ENCODE results near the gene ZNF592.
"Not testable (repeated sequence)": the region's sequence is repeated elsewhere in the genome, so short reads cannot be mapped to it uniquely, and the experiment has no call there.

ZNF592 gene

DNA sequence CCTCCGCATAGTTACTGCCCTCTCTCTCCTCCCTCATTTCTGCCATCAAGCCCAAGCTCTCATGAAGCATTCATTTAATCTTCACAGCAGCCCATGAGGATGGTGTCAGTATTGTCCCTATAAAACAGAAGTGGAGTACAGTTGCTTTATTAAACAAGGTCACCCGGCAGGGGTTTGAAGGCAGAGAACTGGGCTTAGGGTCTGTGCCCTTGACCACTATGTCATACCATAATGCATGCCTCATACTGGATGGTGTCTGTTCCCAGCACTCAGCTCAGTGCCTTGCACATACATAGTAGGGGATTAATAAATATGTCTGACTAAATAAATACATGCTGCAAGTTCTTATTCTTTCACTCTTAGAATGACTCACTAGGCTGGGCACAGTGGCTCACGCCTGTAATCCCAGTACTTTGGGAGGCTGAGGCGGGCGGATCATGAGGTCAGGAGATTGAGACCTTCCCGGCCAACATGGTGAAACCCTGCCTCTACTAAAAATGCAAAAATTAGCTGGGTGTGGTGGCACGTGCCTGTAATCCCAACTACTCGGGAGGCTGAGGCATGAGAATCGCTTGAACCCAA lies 12.8 kb upstream of the ZNF592 start:
- Mint-ChIP-seq H3K27ac (peak overlapping the region; percentile 84), H3K4me3 (peak overlapping the region; percentile 77), H3K4me1 (peaks cover 50% of the 10 kb centered on the region)
- not testable (repeated sequence) for H3K36me3 Mint-ChIP-seq, H3K27me3 Mint-ChIP-seq, H3K9me3 Mint-ChIP-seq
- ATAC-seq, result peak; percentile 42

DNA sequence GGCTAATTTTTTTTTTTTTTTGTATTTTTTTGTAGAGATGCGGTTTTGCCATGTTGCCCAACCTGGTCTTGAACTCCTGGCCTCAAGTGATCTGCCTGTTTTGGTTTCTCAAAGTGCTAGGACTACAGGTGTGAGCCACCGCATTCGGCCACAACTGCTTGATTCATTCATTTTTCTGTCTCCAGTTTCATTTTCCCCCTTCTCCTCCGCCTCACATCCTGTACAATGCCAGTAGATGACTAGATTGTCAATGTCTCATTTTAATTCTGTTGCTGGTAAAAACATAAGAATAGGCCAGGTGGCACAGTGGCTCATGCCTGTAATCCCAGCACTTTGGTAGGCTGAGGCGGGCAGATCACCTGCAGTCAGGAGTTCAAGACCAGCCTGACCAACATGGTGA lies 12.0 kb upstream of the ZNF592 start:
- Mint-ChIP-seq H3K4me1 (peaks cover 48% of the 10 kb centered on the region), H3K36me3 (no peaks in the 10 kb centered on the region), H3K27ac (peak overlapping the region; percentile 84), H3K9me3 (no peaks in the 10 kb centered on the region), H3K27me3 (no peaks in the 10 kb centered on the region), H3K4me3 (peak overlapping the region; percentile 11)
- ATAC-seq, result peak; percentile 69

DNA sequence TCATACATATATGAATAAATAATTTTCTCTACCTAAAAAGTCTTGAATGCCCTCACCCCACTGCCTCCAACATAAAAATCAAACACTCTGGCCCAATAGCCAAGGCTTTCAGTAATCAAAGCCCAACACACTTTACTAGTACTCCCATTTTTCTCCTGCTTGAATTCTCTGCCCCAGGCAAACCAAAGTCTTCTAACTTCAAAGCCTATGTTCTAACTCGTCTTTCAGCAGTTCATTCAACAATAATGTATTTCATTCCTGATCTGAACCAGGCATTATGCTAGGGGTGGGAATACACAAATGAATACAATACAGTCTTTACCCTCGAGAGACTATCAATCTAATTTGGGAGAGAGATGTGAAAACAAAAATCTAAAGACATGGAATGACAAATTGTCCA lies 11.4 kb upstream of the ZNF592 start:
- no peak overlapping the region for H3K4me3 Mint-ChIP-seq
- peaks cover 44% of the 10 kb centered on the region for H3K4me1 Mint-ChIP-seq
- H3K27me3 Mint-ChIP-seq, result no peaks in the 10 kb centered on the region
- no peaks in the 10 kb centered on the region for H3K36me3 Mint-ChIP-seq
- no peak for ATAC-seq
- no peaks in the 10 kb centered on the region for H3K9me3 Mint-ChIP-seq
- peak overlapping the region; percentile 84 for H3K27ac Mint-ChIP-seq

DNA sequence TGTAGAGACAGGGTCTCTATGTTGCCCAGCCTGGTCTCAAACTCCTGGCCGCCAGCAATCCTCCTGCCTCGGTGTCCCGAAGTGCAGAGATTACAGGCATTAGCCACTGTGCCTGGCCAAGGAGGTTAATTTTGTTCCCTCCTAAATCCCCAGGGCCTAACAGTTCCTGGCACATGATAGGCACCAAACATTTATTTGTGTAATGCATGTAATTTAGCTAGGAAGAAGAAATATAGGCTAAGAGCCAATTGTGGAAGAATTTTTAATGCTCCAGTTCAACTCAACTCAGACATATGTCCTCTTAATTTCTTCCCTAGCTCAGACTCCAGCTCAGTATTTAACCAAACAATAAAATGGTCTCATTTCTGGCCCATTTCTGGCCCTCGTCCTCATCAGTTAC lies 7.7 kb upstream of the ZNF592 start:
- H3K4me3 Mint-ChIP-seq, result no peak overlapping the region
- H3K27ac Mint-ChIP-seq, result peak overlapping the region; percentile 3
- H3K36me3 Mint-ChIP-seq, result no peaks in the 10 kb centered on the region
- H3K27me3 Mint-ChIP-seq, result no peaks in the 10 kb centered on the region
- H3K9me3 Mint-ChIP-seq, result no peaks in the 10 kb centered on the region
- peaks cover 33% of the 10 kb centered on the region for H3K4me1 Mint-ChIP-seq
- ATAC-seq, result no peak

DNA sequence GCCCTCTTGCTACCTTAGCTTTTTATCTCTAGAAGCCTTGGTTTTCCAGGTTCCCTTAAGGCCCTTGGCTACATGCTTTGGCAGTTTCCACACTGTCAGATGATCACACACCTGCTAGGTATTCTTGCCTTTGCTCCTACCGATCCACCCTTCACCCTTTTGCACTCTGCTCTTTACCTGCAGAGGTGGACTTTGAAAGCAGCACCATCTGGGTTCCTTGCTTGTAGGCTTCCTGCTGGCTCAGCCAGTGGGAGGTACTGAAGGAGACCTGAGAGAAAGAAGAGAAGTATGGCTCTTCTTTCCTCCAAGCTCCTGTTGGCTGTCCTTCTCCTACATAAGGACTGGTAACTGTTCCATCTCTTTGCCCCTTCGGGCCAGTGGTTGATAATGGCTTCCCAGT lies 7.3 kb upstream of the ZNF592 start:
- ATAC-seq, result no peak
- Mint-ChIP-seq H3K36me3 (no peaks in the 10 kb centered on the region), H3K27me3 (no peaks in the 10 kb centered on the region), H3K4me1 (peaks cover 32% of the 10 kb centered on the region), H3K9me3 (no peaks in the 10 kb centered on the region), H3K27ac (peak overlapping the region; percentile 3), H3K4me3 (no peak overlapping the region)

DNA sequence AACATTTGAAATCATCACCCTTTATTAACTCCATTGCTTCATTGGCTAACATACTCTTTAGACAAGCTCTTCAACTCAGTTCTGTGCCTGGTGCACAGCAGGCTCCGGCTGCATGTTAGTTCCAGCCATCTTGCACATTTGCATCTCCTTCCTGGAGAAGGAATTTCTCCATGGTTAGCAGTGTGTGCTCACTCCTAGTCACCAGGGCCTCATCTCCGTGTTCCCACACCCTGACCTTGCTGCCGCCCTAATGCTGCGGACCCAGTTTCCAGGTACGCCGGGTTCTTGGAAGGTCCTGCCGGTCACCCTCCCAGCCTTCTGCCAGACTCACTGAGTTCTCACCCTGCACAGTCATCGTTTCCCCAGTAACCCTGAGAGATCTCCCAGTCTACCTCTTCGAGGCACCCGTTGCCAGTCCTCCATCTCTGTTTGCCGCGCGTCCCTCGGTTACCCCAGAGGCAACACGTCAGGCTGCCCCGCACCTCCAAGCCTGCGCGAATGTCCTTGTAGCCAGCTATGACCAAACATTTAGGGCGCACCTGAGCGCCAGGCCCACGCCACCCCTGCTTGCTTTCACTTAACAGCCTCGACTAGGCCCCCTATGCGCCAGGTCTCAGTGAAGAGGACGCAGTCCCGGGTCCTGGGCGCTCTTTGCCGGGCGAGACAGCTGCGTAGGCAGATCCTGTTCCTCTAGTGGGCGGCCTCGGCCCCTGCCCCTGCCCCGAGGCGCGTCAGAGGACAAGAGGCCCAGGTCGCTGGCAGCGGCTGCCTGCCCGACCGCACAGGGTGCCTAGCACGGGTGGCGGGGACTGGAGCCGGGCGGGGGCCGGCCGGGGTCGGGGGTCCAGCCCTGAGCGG lies 747 bp upstream of the ZNF592 start:
- H3K4me1 Mint-ChIP-seq, result peaks cover 62% of the 10 kb centered on the region

DNA sequence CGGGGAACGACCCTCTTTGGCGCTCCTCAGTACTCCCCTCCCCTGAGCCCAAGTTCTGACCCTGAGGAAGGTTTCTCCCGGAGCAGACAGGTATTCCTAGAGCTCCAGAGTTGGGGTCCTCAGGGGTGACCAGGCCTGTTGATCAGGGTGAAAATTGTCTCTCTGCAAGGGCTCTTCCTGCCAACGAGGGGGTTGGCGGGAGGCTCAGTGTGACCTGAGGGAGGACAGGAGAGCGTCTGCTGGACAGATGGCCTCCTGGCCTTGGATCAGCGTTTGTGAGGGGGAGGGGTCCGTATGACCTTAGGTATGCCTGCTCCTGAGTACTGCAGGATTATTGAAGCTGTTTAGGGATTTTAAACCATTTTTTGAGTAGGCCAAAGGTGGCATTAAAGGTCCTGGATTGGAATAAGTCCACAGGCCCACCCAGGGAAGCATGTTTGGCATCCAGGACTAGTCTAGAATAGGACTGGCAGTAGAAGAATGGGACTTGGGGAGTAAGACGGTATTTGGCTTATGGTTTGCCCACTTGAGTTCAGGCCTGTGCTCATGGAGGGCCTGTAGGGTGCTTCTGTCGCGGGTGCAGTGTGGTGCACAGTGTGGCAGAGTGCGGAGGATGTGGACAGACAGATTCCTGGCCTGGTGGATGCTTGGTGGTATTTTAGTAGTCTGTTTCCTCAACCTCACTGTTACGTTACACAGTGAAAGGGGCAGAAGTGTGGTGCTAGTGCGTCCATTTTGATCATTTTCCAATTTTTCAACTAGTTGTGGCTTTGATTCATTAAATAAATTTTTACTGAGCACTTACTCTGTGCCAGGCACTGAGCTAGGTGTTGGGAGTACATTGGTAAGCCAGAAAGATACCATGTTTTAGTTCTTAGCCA lies 959 bp downstream of the ZNF592 start:
- Mint-ChIP-seq H3K4me1 (peaks cover 74% of the 10 kb centered on the region), H3K27ac (peak overlapping the region; percentile 70), H3K36me3 (peaks cover 19% of the 10 kb centered on the region), H3K27me3 (no peaks in the 10 kb centered on the region), H3K4me3 (peak overlapping the region; percentile 91), H3K9me3 (no peaks in the 10 kb centered on the region)
- no peak for ATAC-seq

More for the DNA sequence above, 747 bp upstream of the ZNF592 start:
- Mint-ChIP-seq H3K36me3 (peaks cover 7% of the 10 kb centered on the region), H3K4me3 (peak overlapping the region; percentile 97), H3K27ac (peak overlapping the region; percentile 99), H3K9me3 (no peaks in the 10 kb centered on the region), H3K27me3 (no peaks in the 10 kb centered on the region)
- peak; percentile 78 for ATAC-seq

DNA sequence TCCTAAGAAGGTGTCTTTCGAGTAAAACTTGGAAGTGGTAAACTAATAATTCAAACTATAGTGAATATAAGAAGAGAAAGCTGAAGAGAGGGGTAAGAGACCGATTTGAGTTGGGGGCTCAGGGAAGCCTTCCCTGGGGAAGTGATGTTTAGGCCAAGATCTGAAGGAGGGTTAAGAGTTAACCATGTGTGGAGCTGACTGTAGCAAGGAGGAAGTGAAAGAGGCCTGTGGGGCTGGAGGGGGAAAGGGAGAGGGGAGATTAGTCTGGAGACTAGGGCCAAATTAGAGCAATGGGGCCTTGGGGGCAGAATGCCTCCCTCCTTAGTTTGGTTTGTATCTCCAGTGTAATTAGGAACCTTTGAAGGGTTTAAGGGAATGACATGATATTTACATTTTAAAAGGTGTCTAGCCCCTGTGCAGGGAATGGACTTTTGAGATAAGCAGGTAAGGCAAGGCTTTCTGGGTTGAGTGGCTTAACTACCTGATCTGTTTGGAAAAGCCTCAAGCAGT lies 2.2 kb downstream of the ZNF592 start:
- H3K27me3 Mint-ChIP-seq, result no peaks in the 10 kb centered on the region
- H3K9me3 Mint-ChIP-seq, result no peaks in the 10 kb centered on the region
- peak; percentile 47 for ATAC-seq
- H3K4me1 Mint-ChIP-seq, result peaks cover 74% of the 10 kb centered on the region
- peak overlapping the region; percentile 70 for H3K27ac Mint-ChIP-seq
- H3K4me3 Mint-ChIP-seq, result peak overlapping the region; percentile 91
- H3K36me3 Mint-ChIP-seq, result peaks cover 19% of the 10 kb centered on the region

DNA sequence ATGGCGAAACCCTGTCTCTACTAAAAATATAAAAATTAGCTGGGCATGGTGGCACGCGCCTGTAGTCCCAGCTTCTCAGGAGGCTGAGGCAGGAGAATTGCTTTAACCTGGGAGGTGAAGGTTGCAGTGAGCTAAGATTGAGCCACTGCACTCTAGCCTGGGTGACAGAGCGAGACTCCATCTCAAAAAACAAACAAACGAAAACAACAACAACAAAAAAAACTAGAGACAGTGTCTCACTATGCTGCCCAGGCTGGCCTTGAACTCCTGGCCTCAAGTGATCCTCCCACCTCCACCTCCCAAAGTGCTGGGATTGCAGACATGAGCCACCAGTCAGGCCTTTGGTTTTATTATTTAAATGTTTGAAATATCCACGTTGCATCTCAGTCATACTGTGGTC lies 3.3 kb downstream of the ZNF592 start:
- not testable (repeated sequence) for H3K27me3 Mint-ChIP-seq, H3K4me3 Mint-ChIP-seq, H3K9me3 Mint-ChIP-seq, ATAC-seq
- H3K36me3 Mint-ChIP-seq, result peaks cover 19% of the 10 kb centered on the region
- peak overlapping the region; percentile 3 for H3K27ac Mint-ChIP-seq
- peaks cover 77% of the 10 kb centered on the region for H3K4me1 Mint-ChIP-seq

DNA sequence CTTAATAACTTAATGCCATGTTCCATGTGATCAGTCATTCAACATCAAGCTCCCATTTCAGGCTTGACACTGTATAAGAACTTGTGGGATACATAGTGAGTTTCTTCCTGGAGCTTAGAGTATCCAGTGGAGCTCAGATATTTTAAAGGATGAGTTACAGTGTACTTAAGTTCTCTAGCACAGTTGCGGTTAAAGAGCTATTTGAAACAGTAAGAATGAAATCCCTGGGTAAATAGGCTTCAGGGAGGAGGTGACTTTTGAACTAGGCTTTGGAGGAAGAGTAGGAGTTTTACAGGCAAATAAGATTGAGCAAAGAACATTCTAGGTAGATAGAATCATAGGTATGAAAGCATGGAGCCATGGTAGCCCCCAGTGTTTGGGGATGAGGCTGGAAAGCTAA lies 3.8 kb downstream of the ZNF592 start:
- Mint-ChIP-seq H3K9me3 (no peaks in the 10 kb centered on the region), H3K27ac (peak overlapping the region; percentile 3), H3K4me1 (peaks cover 79% of the 10 kb centered on the region), H3K27me3 (no peaks in the 10 kb centered on the region), H3K36me3 (peaks cover 19% of the 10 kb centered on the region), H3K4me3 (no peak overlapping the region)
- ATAC-seq, result no peak

DNA sequence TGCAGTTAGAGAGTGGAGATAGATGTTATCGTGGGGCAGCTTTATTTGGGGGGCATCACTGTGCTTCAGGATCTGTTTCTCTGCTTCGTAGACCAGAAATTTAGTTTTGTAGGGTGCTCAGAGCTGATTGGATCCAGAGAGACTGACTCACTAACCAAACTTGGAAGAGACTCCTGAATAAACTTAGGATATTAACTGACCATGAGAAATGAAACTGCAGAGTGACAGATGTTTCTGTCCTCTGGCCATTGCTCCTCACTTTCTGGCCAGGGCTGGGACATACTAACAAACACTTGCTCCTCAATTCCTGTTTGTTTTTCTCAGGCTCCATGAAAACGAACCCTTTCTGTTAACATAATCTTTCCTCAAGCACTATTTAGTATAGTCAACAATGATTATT lies 4.3 kb downstream of the ZNF592 start:
- Mint-ChIP-seq H3K36me3 (peaks cover 19% of the 10 kb centered on the region), H3K4me1 (peaks cover 77% of the 10 kb centered on the region), H3K27ac (peak overlapping the region; percentile 3), H3K9me3 (no peaks in the 10 kb centered on the region), H3K27me3 (no peaks in the 10 kb centered on the region), H3K4me3 (no peak overlapping the region)
- no peak for ATAC-seq

DNA sequence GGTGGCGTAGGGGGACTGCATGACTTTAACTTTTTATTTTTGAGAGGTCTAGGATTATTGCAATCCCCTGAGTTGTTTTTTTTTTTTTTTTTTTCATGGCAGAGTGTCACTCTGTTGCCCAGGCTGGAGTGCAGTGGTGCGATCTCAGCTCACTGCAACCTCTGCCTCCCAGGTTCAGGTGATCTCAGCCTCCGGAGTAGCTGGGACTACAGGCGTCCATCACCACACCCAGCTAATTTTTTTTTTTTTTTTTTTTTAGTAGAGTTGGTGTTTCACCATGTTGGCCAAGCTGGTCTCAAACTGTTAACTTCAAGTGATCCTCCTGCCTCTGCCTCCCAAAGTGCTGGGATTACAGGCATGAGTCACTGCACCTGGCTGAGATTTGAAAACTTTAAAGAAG lies 6.5 kb downstream of the ZNF592 start:
- H3K27me3 Mint-ChIP-seq, H3K27ac Mint-ChIP-seq, ATAC-seq, H3K9me3 Mint-ChIP-seq, H3K4me3 Mint-ChIP-seq: not testable (repeated sequence)
- Mint-ChIP-seq H3K36me3 (peaks cover 19% of the 10 kb centered on the region), H3K4me1 (peaks cover 64% of the 10 kb centered on the region)

DNA sequence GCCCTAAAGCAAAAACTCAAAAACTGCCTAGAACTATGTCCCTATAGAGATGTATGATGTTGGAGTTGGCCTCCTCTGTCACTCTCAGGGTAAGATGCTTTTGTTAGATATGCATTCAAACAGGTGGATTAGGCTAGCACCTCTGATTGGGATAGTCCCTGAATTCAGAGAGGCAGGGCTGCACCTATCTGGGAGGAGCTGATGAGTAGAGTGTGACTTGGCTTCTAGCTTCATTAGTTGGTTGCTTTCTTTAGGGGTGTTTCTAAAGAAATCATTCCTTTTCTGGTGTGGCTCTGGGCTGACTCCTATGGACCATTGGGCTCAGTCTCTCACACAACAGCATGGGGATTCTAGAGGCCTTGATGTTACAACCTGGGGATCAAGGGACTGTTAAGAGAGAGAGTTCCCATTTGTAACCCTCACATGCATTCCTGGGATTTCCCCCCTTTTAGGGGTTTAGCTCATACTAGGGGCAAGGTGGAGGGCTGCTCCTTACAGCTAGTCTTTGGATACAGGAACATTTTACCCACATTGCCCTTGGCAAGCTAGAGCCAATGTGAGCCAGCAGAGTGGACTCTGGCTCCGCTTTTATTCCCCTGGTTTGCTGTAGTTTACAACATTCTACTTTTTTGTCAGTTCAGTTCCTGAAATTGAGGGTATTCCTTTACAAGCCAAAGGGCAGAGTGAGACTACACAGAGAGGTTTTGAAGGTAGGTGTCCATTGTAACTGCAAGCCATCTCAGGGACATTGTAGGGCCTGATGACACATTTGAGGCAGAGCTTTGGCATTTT lies 7.5 kb downstream of the ZNF592 start:
- H3K4me1 Mint-ChIP-seq, result peaks cover 54% of the 10 kb centered on the region
- ATAC-seq, result no peak
- H3K27ac Mint-ChIP-seq, result peak overlapping the region; percentile 32
- no peaks in the 10 kb centered on the region for H3K27me3 Mint-ChIP-seq
- H3K36me3 Mint-ChIP-seq, result peaks cover 19% of the 10 kb centered on the region
- H3K9me3 Mint-ChIP-seq, result no peaks in the 10 kb centered on the region
- no peak overlapping the region for H3K4me3 Mint-ChIP-seq

DNA sequence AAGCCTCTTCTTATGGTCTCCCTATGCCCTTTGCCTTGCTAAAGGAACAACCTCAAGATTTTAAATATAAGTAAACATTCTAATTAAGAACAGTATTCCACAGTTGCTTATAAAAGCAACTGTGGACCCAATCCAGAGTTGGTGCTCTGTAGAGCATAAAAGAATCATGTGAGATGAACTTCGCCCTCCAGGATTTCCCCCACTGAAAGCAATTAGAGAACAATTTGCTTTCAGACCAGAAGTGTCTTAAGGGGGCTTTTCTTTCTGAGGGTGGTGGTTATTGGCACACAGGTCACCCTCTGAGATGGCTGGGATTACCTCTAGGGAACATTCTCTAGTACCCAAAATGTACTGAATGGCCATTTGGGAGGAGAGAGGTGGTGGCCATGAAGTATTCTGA lies 10.6 kb downstream of the ZNF592 start:
- no peaks in the 10 kb centered on the region for H3K9me3 Mint-ChIP-seq
- no peak overlapping the region for H3K27ac Mint-ChIP-seq
- H3K4me1 Mint-ChIP-seq, result peaks cover 32% of the 10 kb centered on the region
- H3K36me3 Mint-ChIP-seq, result peaks cover 1% of the 10 kb centered on the region
- no peak overlapping the region for H3K4me3 Mint-ChIP-seq
- ATAC-seq, result no peak
- H3K27me3 Mint-ChIP-seq, result no peaks in the 10 kb centered on the region
